Fibroblast of skin of left quadriceps (primary cell): ENCODE results near the gene HS2ST1.

ENCODE experiments used
- DNase-seq, 2 experiments: peaks; one replicate each; pipeline ENCODE4 v3.0.0-alpha.2; 2013; ENCODE audit warnings: low read depth in 2 of 2

The HS2ST1 gene

GRCh38 chr1:87108814-87109411 is 194.5 kb downstream of the HS2ST1 start:
- DNase-seq, result no peak

- DNase-seq, result no peak
These were observed 197.4 kb downstream of the HS2ST1 start for GRCh38 chr1:87111659-87112371.

- DNase-seq, result peak; percentile 65 to 67
These were observed 198.9 kb downstream of the HS2ST1 start for GRCh38 chr1:87113313-87113712.

GRCh38 chr1:87115317-87115890 is 201.0 kb downstream of the HS2ST1 start:
- DNase-seq, result peak; percentile 82 to 85

- DNase-seq, result no peak
These were observed 201.5 kb downstream of the HS2ST1 start for GRCh38 chr1:87115891-87116290.

- peak; percentile 42 to 46 for DNase-seq
These were observed 203.4 kb downstream of the HS2ST1 start for GRCh38 chr1:87117761-87118368.

- no peak for DNase-seq
These were observed 205.2 kb downstream of the HS2ST1 start for GRCh38 chr1:87119541-87120140.

GRCh38 chr1:87120779-87121178 is 206.3 kb downstream of the HS2ST1 start:
- no peak for DNase-seq

GRCh38 chr1:87121711-87122163 is 207.3 kb downstream of the HS2ST1 start:
- no peak for DNase-seq

GRCh38 chr1:87122243-87122642 is 207.8 kb downstream of the HS2ST1 start:
- no peak for DNase-seq

GRCh38 chr1:87123610-87124009 is 209.2 kb downstream of the HS2ST1 start:
- no peak for DNase-seq

- peak; percentile 69 to 71 for DNase-seq
These were observed 212.6 kb downstream of the HS2ST1 start for GRCh38 chr1:87126886-87127505.

GRCh38 chr1:87127581-87127980 is 213.1 kb downstream of the HS2ST1 start:
- DNase-seq, result no peak

GRCh38 chr1:87129038-87129437 is 214.6 kb downstream of the HS2ST1 start:
- no peak for DNase-seq

- no peak for DNase-seq
These were observed 215.2 kb downstream of the HS2ST1 start for GRCh38 chr1:87129606-87130005.

- DNase-seq, result no peak
These were observed 216.0 kb downstream of the HS2ST1 start for GRCh38 chr1:87130438-87130837.

GRCh38 chr1:87131809-87132283 is 217.4 kb downstream of the HS2ST1 start:
- DNase-seq, result peak in 1 of 2 experiments; percentile 52

- no peak for DNase-seq
These were observed 217.9 kb downstream of the HS2ST1 start for GRCh38 chr1:87132284-87132870.

GRCh38 chr1:87134061-87134460 is 219.6 kb downstream of the HS2ST1 start:
- no peak for DNase-seq

- no peak for DNase-seq
These were observed 220.3 kb downstream of the HS2ST1 start for GRCh38 chr1:87134625-87135328.

GRCh38 chr1:87135329-87135712 is 220.9 kb downstream of the HS2ST1 start:
- no peak for DNase-seq
